Pancreas (tissue), 10 donors: Measurements from ENCODE around the gene CNIH2. TPM values are rescaled to one million over a fixed set of nuclear protein-coding genes. Genes with fewer than 3 reads are reported as not detected.

ENCODE experiments used
- ATAC-seq, 4 donors: fragments of 200-7000 bp; cut with Tn5 transposase; one replicate each; pipeline versions ENCODE4 v1.8.0 to v1.9.1; 2020; ENCODE audit warnings: mild to moderate bottlenecking in 4 of 4, moderate library complexity in 4 of 4
- DNase-seq, 6 donors: peaks; one replicate each; pipeline ENCODE4 v3.0.0-alpha.2; 2020
- FAIRE-seq: peaks from 2 replicates; lab custom pipeline; 2012; peaks lifted over from hg19 to GRCh38; lab: Jason Lieb, UNC
- H3K27ac ChIP-seq, 4 donors: fragments of 200-600 bp; sonication (generic); 1 replicate in 3 of 4; 2 replicates in 1 of 4; pipeline versions ENCODE4 v1.5.0 to v1.8.0; 2020
- H3K27me3 ChIP-seq, 4 donors: fragments of 200-600 bp; one replicate each; pipeline ENCODE4 v1.8.0; 2021
- H3K36me3 ChIP-seq, 3 donors: fragments of 200-600 bp; sonication (generic) in 1 of 3; one replicate each; pipeline versions ENCODE4 v1.5.0 to v1.8.0; 2020 to 2021
- H3K4me1 ChIP-seq, 3 donors: fragments of 200-600 bp; one replicate each; pipeline ENCODE4 v1.8.0; 2021
- H3K4me3 ChIP-seq, 4 donors: fragments of 200-600 bp; sonication (generic) in 2 of 4; one replicate each; pipeline versions ENCODE4 v1.5.0 to v1.8.0; 2020 to 2021
- H3K9me3 ChIP-seq, 4 donors: fragments of 200-600 bp; one replicate each; pipeline ENCODE4 v1.8.0; 2021
- CTCF ChIP-seq, 4 donors: fragments of 200-600 bp; sonication (generic) in 3 of 4; IDR thresholded peaks; one replicate each; pipeline versions ENCODE4 v1.5.0 to v1.8.0; 2021; ENCODE audit warnings: antibody characterized with exemption in 4 of 4
- WGBS, 2 donors: extraction: QIAGEN DNeasy Blood & Tissue Kit; methylation state at CpG; one replicate each; pipeline ENCODE4 v1.1.7; 2013; 5-methylcytosine and 5-hydroxymethylcytosine counted together
- intact Hi-C, 3 donors: fragments of 100-400 bp; cut with DNase I; formaldehyde crosslinking; loops; one replicate each; pipeline versions ENCODE4 v1.11.1 to v1.14.2; 2022
- polyA plus RNA-seq, 2 donors: library from polyadenylated mRNA; stranded (reverse); fragments of 200-250 nt; gene quantifications; one replicate each; pipeline ENCODE4 v1.2.3, GENCODE V29; 2013
- total RNA-seq, 6 donors: library from RNA; stranded (reverse); fragmentation: NEBNext Ultra II Directional in 4 of 6; extraction: Animal tissue kit (Norgen Biotek cat#: 25700) in 4 of 6; gene quantifications; one replicate each; pipeline versions ENCODE4 v1.2.1 to v1.2.4, GENCODE V29; 2021 to 2023
- donor health status: healthy with polysubstance abuse.
- donor health status: DM: no; HTN: no; CAD: no; lungs with moderate emphysema.
- donor health status: DM: no; HTN: no; CAD: no.
- donor health status: control.
- donor health status: control.
- donor health status: Bipolar disorder and iron deficiency.
- donor health status: DM: yes; HTN: yes; CAD: no.
- donor health status: DM: no; HTN: no; CAD: no.
- donor health status: DM: no; HTN: no; CAD: no.
- donor health status: DM: yes; HTN: yes; CAD: no.

Gene CNIH2
- total and polyA plus RNA-seq, 8 donors = 0.83 to 34.3 (median 3.8) TPM

- no peak for ATAC-seq
- Histone ChIP-seq H3K27me3 (no peaks in the 10 kb centered on the region), H3K36me3 (no peaks in the 10 kb centered on the region), H3K27ac (no peak overlapping the region), H3K4me1 (no peaks in the 10 kb centered on the region), H3K4me3 (no peak overlapping the region), H3K9me3 (no peaks in the 10 kb centered on the region)
- intact Hi-C loops = no loop called here
- DNase-seq = no peak
- TF ChIP-seq CTCF (IDR thresholded peaks at IDR 0.05) = no peak
- 61 to 65% methylated on average over 10 of the region's 10 CpGs for WGBS, 2 donors
- FAIRE-seq = no peak
Measured at GRCh38 chr11:66324664-66325063, 46.7 kb downstream of the CNIH2 start.

- FAIRE-seq (no peak), DNase-seq (no peak), ATAC-seq (no peak)
- WGBS, 2 donors = 75 to 86% methylated on average over 8 of the region's 8 CpGs
- intact Hi-C loops = no loop called here
- TF ChIP-seq CTCF (IDR thresholded peaks at IDR 0.05) = no peak
- no peaks in the 10 kb centered on the region for H3K27me3 ChIP-seq
- no peaks in the 10 kb centered on the region for H3K4me1 ChIP-seq
- H3K4me3 ChIP-seq = no peak overlapping the region
- no peaks in the 10 kb centered on the region for H3K36me3 ChIP-seq
- H3K27ac ChIP-seq = no peak overlapping the region
- no peaks in the 10 kb centered on the region for H3K9me3 ChIP-seq
Measured at GRCh38 chr11:66325263-66325671, 47.3 kb downstream of the CNIH2 start.

GRCh38 chr11:66326261-66327111 lies 48.5 kb downstream of the CNIH2 start:
- ATAC-seq = peak in 1 of 4 donors; percentile 3
- TF ChIP-seq CTCF (IDR thresholded peaks at IDR 0.05) = no peak
- no peaks in the 10 kb centered on the region for H3K36me3 ChIP-seq
- no peaks in the 10 kb centered on the region for H3K9me3 ChIP-seq
- no peak for FAIRE-seq
- H3K27me3 ChIP-seq = no peaks in the 10 kb centered on the region
- DNase-seq = peak in 2 of 6 donors; percentile 53 to 69
- no peak overlapping the region for H3K4me3 ChIP-seq
- 63 to 65% methylated on average over 16 to 21 of the region's 21 CpGs for WGBS, 2 donors
- intact Hi-C loops = no loop called here
- H3K4me1 ChIP-seq = no peaks in the 10 kb centered on the region
- H3K27ac ChIP-seq = peak overlapping the region in 1 of 4 donors; percentile 12

- no peak for TF ChIP-seq CTCF (IDR thresholded peaks at IDR 0.05)
- no peaks in the 10 kb centered on the region for H3K36me3 ChIP-seq
- H3K4me3 ChIP-seq = no peak overlapping the region
- H3K9me3 ChIP-seq = no peaks in the 10 kb centered on the region
- intact Hi-C loops = no loop called here
- FAIRE-seq = no peak
- DNase-seq = peak in 1 of 6 donors; percentile 47
- peak overlapping the region in 1 of 4 donors; percentile 12 for H3K27ac ChIP-seq
- H3K27me3 ChIP-seq = no peaks in the 10 kb centered on the region
- WGBS, 2 donors = 77 to 82% methylated on average over 10 of the region's 10 CpGs
- H3K4me1 ChIP-seq = no peaks in the 10 kb centered on the region
- ATAC-seq = peak in 2 of 4 donors; percentile 13 to 22
Measured at GRCh38 chr11:66327171-66328030, 49.4 kb downstream of the CNIH2 start.
